Calu3 (cell line): Measurements from ENCODE around the gene ZNF880. TPM values are rescaled to one million over a fixed set of nuclear protein-coding genes. Genes with fewer than 3 reads are reported as not detected.
"Not testable (repeated sequence)": the region's sequence is repeated elsewhere in the genome, so short reads cannot be mapped to it uniquely, and the experiment has no call there.

ENCODE experiments used
- BruUV-seq: library from RNA; stranded (reverse); fragments of 400-500 nt; replicated peaks from 2 replicates; lab custom pipeline; 2021; lab: Mats Ljungman, UMichigan
- CTCF ChIA-PET: fragments of 300-600 bp; sonication (Branson Sonifier 250); formaldehyde crosslinking; loops from one replicate; lab custom pipeline; 2022; ENCODE audit warnings: antibody characterized with exemption; lab: Charles Lee
- DNase-seq: peaks from one replicate; pipeline ENCODE4 v3.0.0; 2022
- H3K27ac Mint-ChIP-seq: one replicate; pipeline ENCODE4 v1.8.0; 2022; ENCODE audit warnings: mixed read lengths; ENCODE audit not compliant: unreplicated experiment
- H3K27me3 Mint-ChIP-seq: one replicate; pipeline ENCODE4 v1.8.0; 2022; ENCODE audit warnings: mixed read lengths; ENCODE audit not compliant: unreplicated experiment
- H3K36me3 Mint-ChIP-seq: one replicate; pipeline ENCODE4 v1.8.0; 2022; ENCODE audit warnings: mild to moderate bottlenecking, moderate library complexity, mixed read lengths; ENCODE audit not compliant: insufficient read depth, unreplicated experiment
- H3K4me1 Mint-ChIP-seq: one replicate; pipeline ENCODE4 v1.8.0; 2022; ENCODE audit warnings: mild to moderate bottlenecking, low read depth, mixed read lengths; ENCODE audit not compliant: unreplicated experiment
- H3K4me3 Mint-ChIP-seq: one replicate; pipeline ENCODE4 v1.8.0; 2022; ENCODE audit warnings: mild to moderate bottlenecking, low read depth, moderate library complexity, mixed read lengths; ENCODE audit not compliant: unreplicated experiment
- H3K9me3 Mint-ChIP-seq: one replicate; pipeline ENCODE4 v1.8.0; 2022; ENCODE audit warnings: low read depth, mixed read lengths; ENCODE audit not compliant: unreplicated experiment
- intact Hi-C: fragments of 100-400 bp; cut with micrococcal nuclease; formaldehyde crosslinking; loops from one replicate; pipeline ENCODE4 v1.10.0; 2022; ENCODE audit not compliant: unreplicated experiment
- total RNA-seq: library from RNA; stranded (reverse); gene quantifications from 2 replicates; pipeline ENCODE4 v1.2.3, GENCODE V29; 2022
- TF ChIP-seq, protein P1 (sequence below): fragments of 200-600 bp; IDR thresholded peaks from one replicate; pipeline ENCODE4 v1.8.0; 2022; ENCODE audit warnings: antibody characterized with exemption; ENCODE audit not compliant: unreplicated experiment

Gene ZNF880
- total RNA-seq, 1 experiment from 2014 or later, result not detected

DNA sequence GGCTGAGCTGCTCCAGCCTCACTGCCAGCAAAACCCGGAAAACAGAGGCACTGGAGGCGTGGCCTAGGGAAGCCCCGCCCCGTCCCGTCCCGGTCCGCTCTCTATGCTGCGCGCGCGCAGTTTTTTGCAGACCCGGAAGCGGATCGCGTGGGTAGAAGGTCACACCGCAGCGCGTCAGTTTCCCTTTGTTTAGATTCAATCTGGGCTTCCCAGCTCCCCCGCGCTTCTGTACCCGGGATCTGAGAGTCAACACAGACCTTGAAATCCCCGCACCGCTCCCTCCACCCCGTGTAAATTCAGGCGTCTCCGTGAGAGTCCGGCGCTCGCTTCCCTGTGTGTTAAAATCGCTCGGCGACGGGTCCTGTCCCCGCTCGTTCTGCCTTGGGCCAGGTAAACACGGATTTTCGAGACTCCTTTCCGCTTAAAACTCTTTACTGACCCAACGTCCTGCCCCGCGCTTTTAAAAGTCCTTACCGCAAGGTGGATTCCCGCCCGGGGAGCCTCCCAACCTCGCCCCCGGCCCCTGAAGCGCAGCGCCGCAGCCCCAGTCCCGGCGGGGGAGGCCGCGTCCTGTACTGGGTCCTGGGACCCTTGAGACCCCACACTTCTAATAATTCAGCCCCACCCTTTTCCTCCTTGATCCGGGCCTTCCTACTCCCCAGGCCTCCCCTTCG is 33.5 kb upstream of the ZNF880 start, which contains the start of gene ZNF610:
Gene ZNF610 (plus strand): TSS at position 127 of the 674 bp plus-strand sequence. CDS start 12,930 bp downstream, outside the sequence.
- Mint-ChIP-seq H3K27ac (no peak within 1 kb of the TSS), H3K4me1 (no peaks in the 10 kb centered on the region), H3K27me3 (no peaks in the 10 kb centered on the region), H3K4me3 (no peak within 1 kb of the TSS), H3K9me3 (peaks cover 28% of the 10 kb centered on the region), H3K36me3 (no peaks in the 10 kb centered on the region)
- no TSS peak for BruUV-seq
- CTCF ChIA-PET, result no interaction called here
- no peak for DNase-seq
- intact Hi-C loops, result no loop called here
- TF ChIP-seq, protein P1, sequence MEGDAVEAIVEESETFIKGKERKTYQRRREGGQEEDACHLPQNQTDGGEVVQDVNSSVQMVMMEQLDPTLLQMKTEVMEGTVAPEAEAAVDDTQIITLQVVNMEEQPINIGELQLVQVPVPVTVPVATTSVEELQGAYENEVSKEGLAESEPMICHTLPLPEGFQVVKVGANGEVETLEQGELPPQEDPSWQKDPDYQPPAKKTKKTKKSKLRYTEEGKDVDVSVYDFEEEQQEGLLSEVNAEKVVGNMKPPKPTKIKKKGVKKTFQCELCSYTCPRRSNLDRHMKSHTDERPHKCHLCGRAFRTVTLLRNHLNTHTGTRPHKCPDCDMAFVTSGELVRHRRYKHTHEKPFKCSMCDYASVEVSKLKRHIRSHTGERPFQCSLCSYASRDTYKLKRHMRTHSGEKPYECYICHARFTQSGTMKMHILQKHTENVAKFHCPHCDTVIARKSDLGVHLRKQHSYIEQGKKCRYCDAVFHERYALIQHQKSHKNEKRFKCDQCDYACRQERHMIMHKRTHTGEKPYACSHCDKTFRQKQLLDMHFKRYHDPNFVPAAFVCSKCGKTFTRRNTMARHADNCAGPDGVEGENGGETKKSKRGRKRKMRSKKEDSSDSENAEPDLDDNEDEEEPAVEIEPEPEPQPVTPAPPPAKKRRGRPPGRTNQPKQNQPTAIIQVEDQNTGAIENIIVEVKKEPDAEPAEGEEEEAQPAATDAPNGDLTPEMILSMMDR, result no peak

DNA sequence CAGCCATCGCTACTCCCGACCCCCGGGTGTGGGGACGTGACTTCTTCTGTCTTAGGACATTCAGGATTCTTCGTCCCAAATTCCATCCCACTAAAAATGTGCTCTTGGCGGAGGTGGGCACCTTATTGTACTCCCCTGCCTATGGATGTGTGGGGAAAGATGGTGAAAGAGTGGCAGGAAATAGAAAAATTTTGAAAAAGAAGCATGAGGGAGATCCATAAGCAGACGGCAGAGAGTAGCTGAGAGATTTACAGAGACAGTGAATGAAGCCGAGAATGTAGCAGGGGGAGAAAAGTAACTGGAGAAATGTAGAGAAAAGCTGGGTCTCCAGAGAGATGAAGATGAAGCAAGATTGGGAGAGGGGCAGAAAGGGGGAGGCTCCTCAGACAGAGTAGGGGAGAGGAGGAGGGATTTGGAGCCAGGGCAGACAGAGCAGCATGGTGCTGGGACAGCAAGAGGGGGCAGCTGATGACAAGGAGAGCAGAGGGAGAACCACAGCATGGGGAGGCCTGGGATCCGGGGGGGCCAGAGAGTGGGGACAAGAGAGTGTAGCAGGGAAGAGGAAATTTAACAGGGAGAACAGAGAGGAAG is 32.8 kb upstream of the ZNF880 start:
- intact Hi-C loops, result no loop called here
- BruUV-seq, result no TSS peak
- Mint-ChIP-seq H3K36me3 (no peaks in the 10 kb centered on the region), H3K9me3 (peaks cover 25% of the 10 kb centered on the region), H3K4me3 (no peak overlapping the region), H3K27me3 (no peaks in the 10 kb centered on the region), H3K27ac (no peak overlapping the region), H3K4me1 (no peaks in the 10 kb centered on the region)
- TF ChIP-seq, protein P1, result no peak
- CTCF ChIA-PET, result no interaction called here
- DNase-seq, result no peak

DNA sequence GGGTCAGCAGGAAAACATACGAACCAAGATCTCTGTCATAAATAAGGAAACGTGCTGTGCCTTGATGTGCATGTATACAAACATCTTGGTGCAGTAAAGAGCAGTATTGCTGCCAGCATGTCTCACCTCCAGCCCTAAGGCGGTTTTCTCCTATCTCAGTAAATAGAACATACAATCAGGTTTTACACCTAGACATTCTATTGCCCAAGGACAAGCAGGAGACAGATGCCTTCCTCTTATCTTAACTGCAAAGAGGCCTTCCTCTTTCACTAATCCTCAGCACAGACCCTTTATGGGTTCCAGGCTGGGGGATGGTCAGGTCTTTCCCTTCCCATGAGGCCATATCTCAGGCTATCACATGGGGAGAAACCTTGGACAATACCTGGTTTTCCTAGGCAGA is 30.7 kb upstream of the ZNF880 start:
- BruUV-seq, DNase-seq, H3K4me3 Mint-ChIP-seq, intact Hi-C loops, H3K36me3 Mint-ChIP-seq, H3K4me1 Mint-ChIP-seq, H3K27me3 Mint-ChIP-seq, H3K27ac Mint-ChIP-seq, CTCF ChIA-PET: not testable (repeated sequence)
- H3K9me3 Mint-ChIP-seq, result peaks cover 24% of the 10 kb centered on the region

DNA sequence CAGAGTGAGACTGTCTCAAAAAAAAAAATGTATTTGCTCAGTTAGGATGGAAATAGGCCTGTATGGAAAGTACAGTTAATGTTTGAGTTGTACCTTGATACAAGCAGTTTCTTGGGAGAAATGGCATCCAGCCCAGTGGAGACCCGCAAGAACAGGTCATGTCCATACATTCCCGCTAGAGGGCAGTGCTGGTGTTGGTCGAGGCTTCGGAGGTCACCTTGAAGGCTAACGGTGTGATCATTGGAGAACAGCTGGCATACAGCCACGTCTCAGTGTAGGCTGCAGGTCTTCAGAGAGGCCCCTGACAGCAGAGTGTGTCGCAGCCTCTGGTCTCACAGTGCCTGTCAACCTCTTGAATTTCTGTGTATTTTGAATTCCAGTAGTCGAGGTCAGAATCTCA is 26.2 kb upstream of the ZNF880 start:
- Mint-ChIP-seq H3K27me3 (no peaks in the 10 kb centered on the region), H3K27ac (no peak overlapping the region), H3K9me3 (peaks cover 19% of the 10 kb centered on the region), H3K4me3 (no peak overlapping the region), H3K4me1 (no peaks in the 10 kb centered on the region), H3K36me3 (no peaks in the 10 kb centered on the region)
- intact Hi-C loops, result no loop called here
- no TSS peak for BruUV-seq
- no peak for DNase-seq
- TF ChIP-seq, protein P1, result no peak
- CTCF ChIA-PET, result no interaction called here

DNA sequence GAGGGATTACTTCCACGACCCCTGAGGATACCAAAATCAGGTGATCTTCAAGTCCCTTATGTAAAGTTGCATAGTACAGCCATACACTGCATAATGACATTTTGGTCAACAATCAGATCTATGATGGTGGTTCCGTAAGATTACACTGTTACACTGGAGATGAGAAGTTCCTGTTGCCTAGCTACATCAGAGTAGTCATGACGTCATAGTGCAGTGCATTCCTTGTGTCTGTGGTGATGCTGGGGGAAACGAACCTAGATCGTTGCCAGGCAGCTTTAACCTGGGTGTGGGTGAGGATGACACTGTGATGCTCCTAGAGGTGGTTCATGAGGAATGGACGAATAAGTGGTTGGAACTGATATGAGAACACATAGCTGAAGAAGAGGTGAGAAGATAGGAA is 24.6 kb upstream of the ZNF880 start:
- no TSS peak for BruUV-seq
- no peak for DNase-seq
- Mint-ChIP-seq H3K27ac (no peak overlapping the region), H3K36me3 (no peaks in the 10 kb centered on the region), H3K9me3 (peaks cover 20% of the 10 kb centered on the region), H3K4me1 (no peaks in the 10 kb centered on the region), H3K27me3 (no peaks in the 10 kb centered on the region), H3K4me3 (no peak overlapping the region)
- CTCF ChIA-PET, result no interaction called here
- TF ChIP-seq, protein P1, result no peak
- intact Hi-C loops, result no loop called here
